Measurements from ENCODE around the gene MRPL18.

DNA sequence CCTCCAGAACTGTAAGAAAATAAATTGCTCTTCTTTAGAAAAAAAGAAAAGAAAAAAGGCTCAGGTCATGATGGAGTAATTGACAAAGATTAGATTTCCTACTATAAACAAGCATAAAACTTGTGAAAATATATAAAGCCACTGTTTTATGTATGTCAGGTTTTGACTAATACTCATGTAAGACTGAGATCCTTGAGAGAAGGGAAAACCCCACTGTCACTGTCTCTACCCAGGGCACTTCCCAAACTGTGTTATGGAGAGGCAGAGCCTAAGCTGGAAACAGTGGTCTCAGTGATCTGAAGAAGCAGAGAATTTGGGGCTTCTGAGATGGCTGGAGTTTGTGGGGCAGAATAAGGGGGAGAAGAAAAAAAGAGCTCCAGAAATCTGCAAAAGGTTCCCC is 20.8 kb upstream of the MRPL18 start:
- TF ChIP-seq, protein P1, sequence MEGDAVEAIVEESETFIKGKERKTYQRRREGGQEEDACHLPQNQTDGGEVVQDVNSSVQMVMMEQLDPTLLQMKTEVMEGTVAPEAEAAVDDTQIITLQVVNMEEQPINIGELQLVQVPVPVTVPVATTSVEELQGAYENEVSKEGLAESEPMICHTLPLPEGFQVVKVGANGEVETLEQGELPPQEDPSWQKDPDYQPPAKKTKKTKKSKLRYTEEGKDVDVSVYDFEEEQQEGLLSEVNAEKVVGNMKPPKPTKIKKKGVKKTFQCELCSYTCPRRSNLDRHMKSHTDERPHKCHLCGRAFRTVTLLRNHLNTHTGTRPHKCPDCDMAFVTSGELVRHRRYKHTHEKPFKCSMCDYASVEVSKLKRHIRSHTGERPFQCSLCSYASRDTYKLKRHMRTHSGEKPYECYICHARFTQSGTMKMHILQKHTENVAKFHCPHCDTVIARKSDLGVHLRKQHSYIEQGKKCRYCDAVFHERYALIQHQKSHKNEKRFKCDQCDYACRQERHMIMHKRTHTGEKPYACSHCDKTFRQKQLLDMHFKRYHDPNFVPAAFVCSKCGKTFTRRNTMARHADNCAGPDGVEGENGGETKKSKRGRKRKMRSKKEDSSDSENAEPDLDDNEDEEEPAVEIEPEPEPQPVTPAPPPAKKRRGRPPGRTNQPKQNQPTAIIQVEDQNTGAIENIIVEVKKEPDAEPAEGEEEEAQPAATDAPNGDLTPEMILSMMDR (IDR thresholded peaks at IDR 0.05; ENCODE audit: insufficient read depth, low read length, poor library complexity, severe bottlenecking): no peak
- no peak for TF ChIP-seq EZH2phosphoT487 (conservative IDR thresholded peaks at IDR 0.05; ENCODE audit: low read length)

Data from SU-DHL-6 (cell line).